Thyroid gland (tissue), 4 donors: Measurements from ENCODE around the gene KIF3B. TPM values are rescaled to one million over a fixed set of nuclear protein-coding genes. Genes with fewer than 3 reads are reported as not detected.

Experiments
- DNase-seq, 2 donors: peaks; one replicate each; pipeline ENCODE4 v3.0.0-alpha.2; 2019
- H3K27ac ChIP-seq, 3 donors: fragments of 200-600 bp; sonication (generic); 1 replicate in 2 of 3; 2 replicates in 1 of 3; pipeline ENCODE4 v1.5.1; 2016 to 2019; ENCODE audit warnings: mild to moderate bottlenecking in 1 of 3, moderate library complexity in 1 of 3
- H3K27me3 ChIP-seq: fragments of 200-600 bp; sonication (generic); one replicate; pipeline ENCODE4 v1.5.1; 2019
- H3K36me3 ChIP-seq, 2 donors: fragments of 200-600 bp; sonication (generic); one replicate each; pipeline ENCODE4 v1.5.1; 2016 to 2019
- H3K4me1 ChIP-seq, 2 donors: fragments of 200-600 bp; sonication (generic); one replicate each; pipeline ENCODE4 v1.5.1; 2017 to 2019
- H3K4me3 ChIP-seq, 3 donors: fragments of 200-600 bp; sonication (generic); replicated peaks in 1 of 3; 1 replicate in 2 of 3; 2 replicates in 1 of 3; pipeline ENCODE4 v1.5.1; 2016; ENCODE audit warnings: mild to moderate bottlenecking in 1 of 3
- H3K9me3 ChIP-seq: fragments of 200-600 bp; sonication (generic); one replicate; pipeline ENCODE4 v1.5.1; 2017
- CTCF ChIP-seq, 6 experiments: fragments of 200-600 bp in 3 of 6; fragments of 450-650 bp in 3 of 6; sonication (generic) in 3 of 6; IDR thresholded peaks; one replicate each; pipeline ENCODE4 v1.5.1; 2016 to 2019; ENCODE audit warnings: antibody characterized with exemption in 6 of 6, mild to moderate bottlenecking in 2 of 6, inconsistent platforms in 1 of 6, moderate library complexity in 1 of 6
- POLR2A ChIP-seq, 2 donors: fragments of 450-650 bp; IDR thresholded peaks; one replicate each; pipeline ENCODE4 v1.6.1; 2017; ENCODE audit warnings: antibody characterized with exemption in 2 of 2, mild to moderate bottlenecking in 2 of 2, moderate library complexity in 1 of 2
- WGBS, 2 donors: methylation state at CpG; one replicate each; pipeline ENCODE4 v1.1.5; 2017; 5-methylcytosine and 5-hydroxymethylcytosine counted together
- intact Hi-C: fragments of 100-400 bp; cut with DNase I; formaldehyde crosslinking; loops from one replicate; pipeline ENCODE4 v1.15.1; 2023
- total RNA-seq, 4 donors: library from RNA; depleted of rRNA; stranded (reverse); fragments of >200 nt; gene quantifications; one replicate each; pipeline ENCODE4 v1.2.3, GENCODE V29; 2016

Gene KIF3B
- total RNA-seq, 4 donors from 2014 or later = 31.0 to 35.5 (median 32.7) TPM

- 96 to 98% methylated on average over 6 of the region's 6 CpGs for WGBS, 2 donors
- intact Hi-C loops = no loop called here
- H3K9me3 ChIP-seq = no peaks in the 10 kb centered on the region
- no peak for DNase-seq
- no peaks in the 10 kb centered on the region for H3K36me3 ChIP-seq
- TF ChIP-seq CTCF (IDR thresholded peaks at IDR 0.05) = no peak
- no peak for TF ChIP-seq POLR2A (IDR thresholded peaks at IDR 0.05)
- peaks cover 5 to 16% of the 10 kb centered on the region in 2 donors for H3K4me1 ChIP-seq
- H3K27ac ChIP-seq = no peak overlapping the region
- no peaks in the 10 kb centered on the region for H3K27me3 ChIP-seq
- no peak overlapping the region for H3K4me3 ChIP-seq
These were observed 23.2 kb downstream of the KIF3B start for GRCh38 chr20:32300647-32301046.

- no peak for TF ChIP-seq POLR2A (IDR thresholded peaks at IDR 0.05)
- TF ChIP-seq CTCF (IDR thresholded peaks at IDR 0.05) = no peak
- 90% methylated on average over 5 of the region's 5 CpGs for WGBS, 2 donors
- H3K27ac ChIP-seq = no peak overlapping the region
- no peaks in the 10 kb centered on the region for H3K9me3 ChIP-seq
- no peaks in the 10 kb centered on the region for H3K27me3 ChIP-seq
- peaks cover 3 to 13% of the 10 kb centered on the region in 2 donors for H3K4me1 ChIP-seq
- no peaks in the 10 kb centered on the region for H3K36me3 ChIP-seq
- DNase-seq = no peak
- intact Hi-C loops = no loop called here
- H3K4me3 ChIP-seq = no peak overlapping the region
These were observed 24.5 kb downstream of the KIF3B start for GRCh38 chr20:32301719-32302506.

GRCh38 chr20:32302507-32302872 is 25.0 kb downstream of the KIF3B start:
- peaks cover 0 to 11% of the 10 kb centered on the region in 2 donors for H3K4me1 ChIP-seq
- intact Hi-C loops = no loop called here
- no peak overlapping the region for H3K27ac ChIP-seq
- H3K9me3 ChIP-seq = no peaks in the 10 kb centered on the region
- H3K27me3 ChIP-seq = no peaks in the 10 kb centered on the region
- H3K4me3 ChIP-seq = no peak overlapping the region
- no peak for DNase-seq
- H3K36me3 ChIP-seq = no peaks in the 10 kb centered on the region
- no peak for TF ChIP-seq CTCF (IDR thresholded peaks at IDR 0.05)
- TF ChIP-seq POLR2A (IDR thresholded peaks at IDR 0.05) = no peak
- WGBS, 2 donors = 70% methylated on average over 6 of the region's 6 CpGs

- Histone ChIP-seq H3K27me3 (no peaks in the 10 kb centered on the region), H3K36me3 (no peaks in the 10 kb centered on the region), H3K4me3 (no peak overlapping the region), H3K27ac (no peak overlapping the region), H3K9me3 (no peaks in the 10 kb centered on the region), H3K4me1 (peaks cover 0 to 11% of the 10 kb centered on the region in 2 donors)
- DNase-seq = no peak
- intact Hi-C loops = no loop called here
- TF ChIP-seq CTCF (IDR thresholded peaks at IDR 0.05) (no peak), POLR2A (IDR thresholded peaks at IDR 0.05) (no peak)
- WGBS, 2 donors = 84 to 86% methylated on average over 2 of the region's 2 CpGs
These were observed 26.8 kb downstream of the KIF3B start for GRCh38 chr20:32304131-32304746.
